Activated CD4-positive, CD25-positive, alpha-beta regulatory T cell treated with anti-CD3 and anti-CD28 coated beads, Interleukin-2, amount 50 U/mL, for 72 hours (primary cell): ENCODE measurements around the gene KCNQ1.

Experiments used
- DNase-seq: peaks from one replicate; pipeline ENCODE4 v3.0.0; 2021

The KCNQ1 gene

GRCh38 chr11:2776351-2777061 is 331.7 kb downstream of the KCNQ1 start:
- peak; percentile 26 for DNase-seq

GRCh38 chr11:2777386-2777785 is 332.6 kb downstream of the KCNQ1 start:
- DNase-seq: no peak

GRCh38 chr11:2777871-2778629 is 333.2 kb downstream of the KCNQ1 start:
- peak; percentile 17 for DNase-seq

GRCh38 chr11:2778630-2779498 is 334.1 kb downstream of the KCNQ1 start:
- DNase-seq: peak; percentile 26

GRCh38 chr11:2779499-2779980 is 334.7 kb downstream of the KCNQ1 start:
- DNase-seq: no peak

- DNase-seq: peak; percentile 28
Measured at GRCh38 chr11:2779981-2780849, 335.4 kb downstream of the KCNQ1 start.

GRCh38 chr11:2780850-2781407 is 336.1 kb downstream of the KCNQ1 start:
- DNase-seq: peak; percentile 16

- DNase-seq: peak; percentile 19
Measured at GRCh38 chr11:2781408-2782274, 336.8 kb downstream of the KCNQ1 start.

GRCh38 chr11:2782769-2783168 is 338.0 kb downstream of the KCNQ1 start:
- no peak for DNase-seq

GRCh38 chr11:2783536-2784082 is 338.8 kb downstream of the KCNQ1 start:
- no peak for DNase-seq

- DNase-seq: no peak
Measured at GRCh38 chr11:2787816-2788167, 343.0 kb downstream of the KCNQ1 start.

- peak; percentile 16 for DNase-seq
Measured at GRCh38 chr11:2788168-2789071, 343.6 kb downstream of the KCNQ1 start.

GRCh38 chr11:2789331-2789730 is 344.5 kb downstream of the KCNQ1 start:
- DNase-seq: peak; percentile 16

GRCh38 chr11:2789791-2790567 is 345.2 kb downstream of the KCNQ1 start:
- peak; percentile 26 for DNase-seq

GRCh38 chr11:2790568-2790921 is 345.7 kb downstream of the KCNQ1 start:
- DNase-seq: peak; percentile 20

- DNase-seq: no peak
Measured at GRCh38 chr11:2791139-2791520, 346.3 kb downstream of the KCNQ1 start.

GRCh38 chr11:2791521-2792380 is 346.9 kb downstream of the KCNQ1 start:
- DNase-seq: peak; percentile 50
